Liver (tissue), 9 donors: ENCODE results near the gene LOXHD1. TPM values are rescaled to one million over a fixed set of nuclear protein-coding genes. Genes with fewer than 3 reads are reported as not detected.

Source experiments
- DNase-seq: peaks from one replicate; pipeline ENCODE4 v3.0.0-alpha.2; 2017; ENCODE audit warnings: low spot score
- H3K27ac ChIP-seq, 2 donors: one replicate each; pipeline ENCODE4 v1.7.0; 2013; ENCODE audit warnings: inconsistent platforms in 2 of 2, low read length in 2 of 2, control low read depth in 1 of 2, low read depth in 1 of 2, mild to moderate bottlenecking in 1 of 2
- H3K27me3 ChIP-seq, 4 donors: one replicate each; pipeline versions ENCODE4 v1.6.1 to v1.7.0; 2013; ENCODE audit warnings: low read length in 3 of 4, inconsistent platforms in 1 of 4, mild to moderate bottlenecking in 1 of 4, moderate library complexity in 1 of 4; ENCODE audit not compliant: control insufficient read depth in 4 of 4, insufficient read depth in 4 of 4
- H3K36me3 ChIP-seq, 4 donors: one replicate each; pipeline versions ENCODE4 v1.6.1 to v1.7.0; 2013; ENCODE audit warnings: low read length in 3 of 4, mild to moderate bottlenecking in 3 of 4, low read depth in 1 of 4, moderate library complexity in 1 of 4; ENCODE audit not compliant: control insufficient read depth in 4 of 4, insufficient read depth in 3 of 4
- H3K4me1 ChIP-seq, 4 donors: one replicate each; pipeline versions ENCODE4 v1.6.1 to v1.7.0; 2013; ENCODE audit warnings: low read length in 3 of 4, mild to moderate bottlenecking in 3 of 4, moderate library complexity in 1 of 4; ENCODE audit not compliant: control insufficient read depth in 4 of 4, insufficient read depth in 4 of 4
- H3K4me3 ChIP-seq, 3 donors: one replicate each; pipeline versions ENCODE4 v1.6.1 to v1.7.0; 2013; ENCODE audit warnings: low read length in 3 of 3, control low read depth in 1 of 3, low read depth in 1 of 3, mild to moderate bottlenecking in 1 of 3
- H3K9ac ChIP-seq, 2 donors: one replicate each; pipeline ENCODE4 v1.7.0; 2013; ENCODE audit warnings: low read length in 2 of 2, mild to moderate bottlenecking in 2 of 2, moderate library complexity in 2 of 2, control low read depth in 1 of 2, low read depth in 1 of 2
- H3K9me3 ChIP-seq, 4 donors: one replicate each; pipeline versions ENCODE4 v1.6.1 to v1.7.0; 2013; ENCODE audit warnings: low read length in 3 of 4; ENCODE audit not compliant: control insufficient read depth in 4 of 4
- ATF3 ChIP-seq: IDR thresholded peaks from 2 replicates; pipeline ENCODE4 v1.6.1; 2016; ENCODE audit warnings: antibody characterized with exemption
- CTCF ChIP-seq: fragments of 150-350 bp; IDR thresholded peaks from 2 replicates; pipeline ENCODE4 v1.5.1; 2017; ENCODE audit warnings: improper control_type of control experiment, low read depth, low read length; ENCODE audit not compliant: missing input control
- EGR1 ChIP-seq, 2 donors: IDR thresholded peaks; 2 replicates each; pipeline ENCODE4 v1.6.1; 2016 to 2018; ENCODE audit warnings: antibody characterized with exemption in 2 of 2, low read depth in 2 of 2
- FOXA1 ChIP-seq: IDR thresholded peaks from 2 replicates; pipeline ENCODE4 v1.6.1; 2016; ENCODE audit warnings: antibody characterized with exemption
- FOXA2 ChIP-seq: IDR thresholded peaks from 2 replicates; pipeline ENCODE4 v1.6.1; 2016; ENCODE audit warnings: antibody characterized with exemption
- GABPA ChIP-seq, 2 donors: IDR thresholded peaks in 1 of 2; conservative IDR thresholded peaks in 1 of 2; 2 replicates each; pipeline ENCODE4 v1.6.1; 2016; ENCODE audit warnings: antibody characterized with exemption in 2 of 2, mild to moderate bottlenecking in 1 of 2, moderate library complexity in 1 of 2
- HNF4A ChIP-seq, 2 donors: conservative IDR thresholded peaks; 2 replicates each; pipeline ENCODE4 v1.6.1; 2016; ENCODE audit warnings: antibody characterized with exemption in 2 of 2, mild to moderate bottlenecking in 2 of 2
- HNF4G ChIP-seq: IDR thresholded peaks from 2 replicates; pipeline ENCODE4 v1.6.1; 2016; ENCODE audit warnings: antibody characterized with exemption
- JUND ChIP-seq, 2 donors: IDR thresholded peaks; 2 replicates each; pipeline ENCODE4 v1.6.1; 2016; ENCODE audit warnings: antibody characterized with exemption in 2 of 2
- MAX ChIP-seq: IDR thresholded peaks from 2 replicates; pipeline ENCODE4 v1.6.1; 2016; ENCODE audit warnings: antibody characterized with exemption
- NR2F2 ChIP-seq: IDR thresholded peaks from 2 replicates; pipeline ENCODE4 v1.6.1; 2016; ENCODE audit warnings: antibody characterized with exemption
- RAD21 ChIP-seq, 2 donors: IDR thresholded peaks; 2 replicates each; pipeline ENCODE4 v1.6.1; 2016; ENCODE audit warnings: antibody characterized with exemption in 2 of 2, mild to moderate bottlenecking in 2 of 2
- RXRA ChIP-seq, 2 donors: IDR thresholded peaks; 2 replicates each; pipeline ENCODE4 v1.6.1; 2017 to 2018; ENCODE audit warnings: antibody characterized with exemption in 2 of 2, mild to moderate bottlenecking in 1 of 2
- SP1 ChIP-seq: IDR thresholded peaks from 2 replicates; pipeline ENCODE4 v1.6.1; 2018; ENCODE audit warnings: antibody characterized with exemption, mild to moderate bottlenecking
- TAF1 ChIP-seq: conservative IDR thresholded peaks from 2 replicates; pipeline ENCODE4 v1.6.1; 2016; ENCODE audit warnings: antibody characterized with exemption, mild to moderate bottlenecking
- YY1 ChIP-seq: IDR thresholded peaks from 2 replicates; pipeline ENCODE4 v1.6.1; 2016; ENCODE audit warnings: antibody characterized with exemption, mild to moderate bottlenecking
- WGBS: extraction: QIAGEN DNeasy Blood & Tissue Kit; methylation state at CpG from one replicate; pipeline ENCODE4 v1.1.7; 2013; 5-methylcytosine and 5-hydroxymethylcytosine counted together
- polyA plus RNA-seq, 2 donors: library from polyadenylated mRNA; stranded (reverse) in 1 of 2; unstranded in 1 of 2; fragments of 200-250 nt in 1 of 2; fragments of >200 nt in 1 of 2; fragmentation: Nextera tagmentation in 1 of 2; extraction: Ambion mirVana in 1 of 2; gene quantifications; one replicate each; pipeline versions ENCODE4 v1.2.1 to v1.2.3, GENCODE V29; 2013 to 2015
- total RNA-seq, 2 donors: library from RNA; depleted of rRNA; stranded (reverse); fragments of >200 nt; gene quantifications; one replicate each; pipeline ENCODE4 v1.2.3, GENCODE V29; 2014
- TF ChIP-seq, protein P1 (sequence below): IDR thresholded peaks from 2 replicates; pipeline ENCODE4 v1.6.1; 2016; ENCODE audit warnings: antibody characterized with exemption, mild to moderate bottlenecking
- donor health status: healthy.
- donor health status: healthy.
- donor health status: healthy.
- donor health status: healthy.
- donor health status: healthy.

LOXHD1 gene
- total and polyA plus RNA-seq, 4 donors, result 0.09 to 0.25 TPM; not detected in 2

DNA sequence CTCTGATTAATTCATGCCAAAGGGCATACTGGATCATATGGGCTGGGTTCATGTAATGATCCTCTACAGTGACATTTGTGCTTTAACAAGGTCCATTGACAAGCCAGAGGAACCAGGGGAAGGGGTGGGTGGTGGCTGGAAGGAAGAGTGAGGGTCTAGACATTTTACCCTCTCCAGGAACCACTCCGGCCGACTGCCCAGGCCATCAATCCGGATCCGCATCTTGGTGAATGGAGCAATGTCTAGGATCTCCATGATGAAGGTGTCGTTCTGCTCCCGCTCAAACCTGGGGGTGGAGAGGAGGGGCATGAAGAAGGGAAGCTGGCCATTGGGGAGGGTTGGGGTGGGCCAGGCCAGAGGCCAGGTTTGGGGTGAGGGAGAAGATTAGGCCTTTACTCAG lies 147.5 kb downstream of the LOXHD1 start:
- DNase-seq, result no peak
- Histone ChIP-seq H3K9ac (no peak overlapping the region), H3K36me3 (no peaks in the 10 kb centered on the region), H3K27ac (no peak overlapping the region), H3K27me3 (peaks cover 0 to 9% (median 0%) of the 10 kb centered on the region in 4 donors), H3K9me3 (peaks cover 0 to 3% (median 0%) of the 10 kb centered on the region in 4 donors), H3K4me3 (no peak overlapping the region), H3K4me1 (no peaks in the 10 kb centered on the region)
- TF ChIP-seq FOXA2 (no peak), GABPA (IDR thresholded peaks at IDR 0.05 in 1 of 2, conservative IDR thresholded peaks at IDR 0.05 in 1 of 2) (no peak), RAD21 (IDR thresholded peaks at IDR 0.05) (no peak), CTCF (no peak), SP1 (no peak), RXRA (IDR thresholded peaks at IDR 0.05) (no peak), JUND (IDR thresholded peaks at IDR 0.05) (no peak), YY1 (no peak), HNF4G (no peak), TAF1 (no peak), ATF3 (no peak), HNF4A (conservative IDR thresholded peaks at IDR 0.05) (no peak), NR2F2 (no peak), EGR1 (IDR thresholded peaks at IDR 0.05; ENCODE audit: low read depth in 2 of 2) (no peak), FOXA1 (no peak), MAX (no peak)
- TF ChIP-seq, protein P1, sequence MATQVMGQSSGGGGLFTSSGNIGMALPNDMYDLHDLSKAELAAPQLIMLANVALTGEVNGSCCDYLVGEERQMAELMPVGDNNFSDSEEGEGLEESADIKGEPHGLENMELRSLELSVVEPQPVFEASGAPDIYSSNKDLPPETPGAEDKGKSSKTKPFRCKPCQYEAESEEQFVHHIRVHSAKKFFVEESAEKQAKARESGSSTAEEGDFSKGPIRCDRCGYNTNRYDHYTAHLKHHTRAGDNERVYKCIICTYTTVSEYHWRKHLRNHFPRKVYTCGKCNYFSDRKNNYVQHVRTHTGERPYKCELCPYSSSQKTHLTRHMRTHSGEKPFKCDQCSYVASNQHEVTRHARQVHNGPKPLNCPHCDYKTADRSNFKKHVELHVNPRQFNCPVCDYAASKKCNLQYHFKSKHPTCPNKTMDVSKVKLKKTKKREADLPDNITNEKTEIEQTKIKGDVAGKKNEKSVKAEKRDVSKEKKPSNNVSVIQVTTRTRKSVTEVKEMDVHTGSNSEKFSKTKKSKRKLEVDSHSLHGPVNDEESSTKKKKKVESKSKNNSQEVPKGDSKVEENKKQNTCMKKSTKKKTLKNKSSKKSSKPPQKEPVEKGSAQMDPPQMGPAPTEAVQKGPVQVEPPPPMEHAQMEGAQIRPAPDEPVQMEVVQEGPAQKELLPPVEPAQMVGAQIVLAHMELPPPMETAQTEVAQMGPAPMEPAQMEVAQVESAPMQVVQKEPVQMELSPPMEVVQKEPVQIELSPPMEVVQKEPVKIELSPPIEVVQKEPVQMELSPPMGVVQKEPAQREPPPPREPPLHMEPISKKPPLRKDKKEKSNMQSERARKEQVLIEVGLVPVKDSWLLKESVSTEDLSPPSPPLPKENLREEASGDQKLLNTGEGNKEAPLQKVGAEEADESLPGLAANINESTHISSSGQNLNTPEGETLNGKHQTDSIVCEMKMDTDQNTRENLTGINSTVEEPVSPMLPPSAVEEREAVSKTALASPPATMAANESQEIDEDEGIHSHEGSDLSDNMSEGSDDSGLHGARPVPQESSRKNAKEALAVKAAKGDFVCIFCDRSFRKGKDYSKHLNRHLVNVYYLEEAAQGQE, result no peak
- WGBS, result 83% methylated on average over 6 of the region's 6 CpGs

- WGBS, result 86% methylated on average over 14 of the region's 14 CpGs
- TF ChIP-seq ATF3, result no peak
- no peak for TF ChIP-seq HNF4A (conservative IDR thresholded peaks at IDR 0.05)
- TF ChIP-seq, protein P1, result no peak
- TF ChIP-seq YY1, result no peak
- TF ChIP-seq RXRA (IDR thresholded peaks at IDR 0.05), result no peak
- TF ChIP-seq CTCF, result no peak
- no peak for TF ChIP-seq JUND (IDR thresholded peaks at IDR 0.05)
- no peak for TF ChIP-seq RAD21 (IDR thresholded peaks at IDR 0.05)
- no peak for TF ChIP-seq TAF1
- TF ChIP-seq SP1, result no peak
- TF ChIP-seq NR2F2, result no peak
Observed at GRCh38 chr18:46506974-46507586, 149.9 kb downstream of the LOXHD1 start.

More at GRCh38 chr18:46506974-46507586, 149.9 kb downstream of the LOXHD1 start:
- H3K36me3 ChIP-seq, result no peaks in the 10 kb centered on the region
- no peaks in the 10 kb centered on the region for H3K4me1 ChIP-seq
- no peak overlapping the region for H3K9ac ChIP-seq
- no peak overlapping the region for H3K27ac ChIP-seq
- peaks cover 0 to 3% (median 0%) of the 10 kb centered on the region in 4 donors for H3K27me3 ChIP-seq
- H3K4me3 ChIP-seq, result no peak overlapping the region
- H3K9me3 ChIP-seq, result no peaks in the 10 kb centered on the region
- DNase-seq, result no peak
